Activated CD4-positive, alpha-beta T cell treated with anti-CD3 and anti-CD28 coated beads, Interleukin-2, amount 10 ng/mL, durations not matched to agents 7 days and 5 days (primary cell): ENCODE measurements around the gene ERCC1. TPM values are rescaled to one million over a fixed set of nuclear protein-coding genes. Genes with fewer than 3 reads are reported as not detected.

Source experiments
- CTCF ChIA-PET: fragments of 350-600 bp; sonication (Branson Sonifier 250); formaldehyde crosslinking; loops from one replicate; lab custom pipeline; 2021; ENCODE audit warnings: antibody characterized with exemption; lab: Charles Lee
- POLR2A ChIA-PET: fragments of 350-600 bp; sonication (Branson Sonifier 250); formaldehyde crosslinking; loops from one replicate; lab custom pipeline; 2021; ENCODE audit warnings: antibody characterized with exemption; lab: Charles Lee
- DNase-seq: peaks from one replicate; pipeline ENCODE4 v3.0.0-alpha.2; 2020
- H3K27ac Mint-ChIP-seq: one replicate; pipeline ENCODE4 v1.8.0; 2021; ENCODE audit warnings: mild to moderate bottlenecking, moderate library complexity, mixed read lengths
- H3K27me3 Mint-ChIP-seq: one replicate; pipeline ENCODE4 v1.8.0; 2021; ENCODE audit warnings: mixed read lengths
- H3K36me3 Mint-ChIP-seq: one replicate; pipeline ENCODE4 v1.8.0; 2021; ENCODE audit warnings: low read depth, mixed read lengths
- H3K4me1 Mint-ChIP-seq: one replicate; pipeline ENCODE4 v1.8.0; 2021; ENCODE audit warnings: mixed read lengths
- H3K4me3 Mint-ChIP-seq: one replicate; pipeline ENCODE4 v1.8.0; 2021; ENCODE audit warnings: mild to moderate bottlenecking, moderate library complexity, mixed read lengths
- H3K9me3 Mint-ChIP-seq: one replicate; pipeline ENCODE4 v1.8.0; 2021; ENCODE audit warnings: mixed read lengths
- total RNA-seq, 2 experiments: library from RNA; stranded (reverse); gene quantifications; one replicate each; pipeline ENCODE4 v1.2.3, GENCODE V29; 2021

Gene ERCC1
- total RNA-seq, 2 experiments from 2014 or later = 59.9 to 66.1 TPM

DNA sequence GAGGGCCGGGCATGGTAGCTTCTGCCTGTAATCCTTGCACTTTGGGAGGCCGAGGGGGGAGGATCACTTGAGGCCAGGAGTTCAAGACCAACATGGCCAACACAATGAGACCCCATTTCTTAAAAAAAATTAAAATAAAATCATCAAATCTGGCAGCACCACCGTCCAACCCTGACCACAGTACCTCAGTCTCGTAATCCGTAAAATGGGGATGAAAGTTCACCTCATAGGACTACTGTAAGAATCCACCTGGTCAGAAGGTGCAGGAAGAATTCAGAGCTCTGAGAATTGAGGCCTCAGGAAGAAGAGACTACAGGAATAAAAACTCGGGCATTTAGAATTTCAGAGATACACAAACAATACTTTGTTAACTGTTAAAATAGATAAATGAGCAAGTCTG, 21.9 kb downstream of the ERCC1 start:
- Mint-ChIP-seq H3K4me1 (peaks cover 39% of the 10 kb centered on the region), H3K9me3 (no peaks in the 10 kb centered on the region), H3K4me3 (no peak overlapping the region), H3K27ac (no peak overlapping the region), H3K27me3 (peaks cover 35% of the 10 kb centered on the region), H3K36me3 (peaks cover 7% of the 10 kb centered on the region)
- POLR2A ChIA-PET = no interaction called here
- CTCF ChIA-PET = interaction anchor here (1.0 to 4.5 kb wide), 5 partner anchors 29 to 84 kb away, joined by 4 to 32 read pairs (median 5); no protein-coding TSS in a partner anchor
- no peak for DNase-seq

DNA sequence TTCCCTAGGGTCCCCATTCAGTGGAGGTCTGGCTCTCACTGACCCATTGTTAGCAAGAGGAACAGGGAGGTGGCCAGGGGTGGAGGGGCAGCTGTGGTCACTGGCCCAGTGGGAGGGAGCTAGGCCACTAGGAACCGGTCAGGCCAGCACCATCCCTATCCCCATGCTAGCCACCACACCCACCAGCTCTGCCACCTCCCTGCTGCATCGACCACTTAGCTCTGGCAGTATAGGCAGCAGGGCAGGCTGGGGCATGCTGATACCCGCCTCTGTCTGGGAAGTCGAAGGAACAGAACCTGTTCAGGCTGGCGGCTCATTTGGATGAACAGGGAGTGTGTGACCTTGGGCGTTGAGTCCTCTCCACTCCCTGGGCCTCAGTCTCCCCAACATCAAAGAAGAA, 23.5 kb downstream of the ERCC1 start:
- Mint-ChIP-seq H3K9me3 (no peaks in the 10 kb centered on the region), H3K36me3 (peaks cover 6% of the 10 kb centered on the region), H3K4me1 (peaks cover 34% of the 10 kb centered on the region), H3K27me3 (peaks cover 43% of the 10 kb centered on the region), H3K4me3 (no peak overlapping the region), H3K27ac (no peak overlapping the region)
- ChIA-PET POLR2A (interaction anchor here (0.5 kb wide), 1 partner anchor 307 kb away, joined by 4 read pairs; no protein-coding TSS in a partner anchor), CTCF (interaction anchor here (0.6 to 1.7 kb wide), 6 partner anchors 12 to 897 kb away, joined by 3 to 8 read pairs (median 3); no protein-coding TSS in a partner anchor)
- DNase-seq = no peak

GRCh38 chr19:45395821-45396617, 27.7 kb downstream of the ERCC1 start:
- Mint-ChIP-seq H3K27me3 (peaks cover 25% of the 10 kb centered on the region), H3K4me1 (peaks cover 10% of the 10 kb centered on the region), H3K4me3 (no peak overlapping the region), H3K27ac (no peak overlapping the region), H3K36me3 (peaks cover 6% of the 10 kb centered on the region), H3K9me3 (no peaks in the 10 kb centered on the region)
- ChIA-PET CTCF (interaction anchor here (0.5 to 0.7 kb wide), 2 partner anchors 17 to 1819 kb away, joined by 3 read pairs; no protein-coding TSS in a partner anchor), POLR2A (no interaction called here)
- no peak for DNase-seq

DNA sequence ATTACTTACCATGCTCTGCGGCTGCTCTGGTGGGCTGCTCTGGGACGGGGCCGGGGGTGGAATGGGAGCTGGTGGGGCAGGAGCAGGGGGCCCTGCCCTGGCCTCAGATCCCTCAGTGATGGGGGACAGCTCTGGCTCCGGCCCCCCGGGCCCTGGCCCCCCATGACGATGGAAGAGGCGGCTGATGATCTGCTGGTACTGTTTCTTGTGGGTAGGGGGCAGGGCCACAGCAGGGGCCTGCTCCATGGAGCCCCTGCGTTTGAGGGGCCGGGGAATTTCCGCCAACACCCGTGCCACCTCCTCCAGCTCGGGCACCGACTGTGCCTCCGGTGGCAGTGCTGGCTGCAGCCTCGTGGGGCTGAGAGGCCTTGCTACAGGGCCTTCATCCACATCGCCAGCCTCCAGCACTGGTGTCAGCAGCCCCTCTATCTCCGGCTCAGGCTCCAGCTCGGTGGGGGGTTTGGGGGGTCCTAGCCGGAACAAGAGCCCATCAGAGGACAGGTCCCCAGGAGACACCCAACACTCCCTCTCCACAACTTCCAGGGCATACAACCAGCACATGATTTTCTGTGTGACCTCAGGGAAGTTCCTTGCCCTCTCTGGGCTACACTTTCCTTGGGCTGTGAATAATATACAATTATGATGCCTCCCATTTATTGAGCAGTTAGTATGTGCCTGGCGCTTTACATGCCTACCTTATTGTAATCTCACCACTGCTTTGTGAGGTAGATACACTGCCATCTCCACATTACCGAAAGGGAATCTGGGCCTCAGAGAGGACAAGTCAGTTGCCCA, 31.6 kb downstream of the ERCC1 start:
- H3K36me3 Mint-ChIP-seq = no peaks in the 10 kb centered on the region
- DNase-seq = no peak
- no peak overlapping the region for H3K4me3 Mint-ChIP-seq
- peaks cover 12% of the 10 kb centered on the region for H3K27me3 Mint-ChIP-seq
- H3K4me1 Mint-ChIP-seq = peaks cover 5% of the 10 kb centered on the region
- no peaks in the 10 kb centered on the region for H3K9me3 Mint-ChIP-seq
- ChIA-PET CTCF (no interaction called here), POLR2A (no interaction called here)
- H3K27ac Mint-ChIP-seq = no peak overlapping the region

DNA sequence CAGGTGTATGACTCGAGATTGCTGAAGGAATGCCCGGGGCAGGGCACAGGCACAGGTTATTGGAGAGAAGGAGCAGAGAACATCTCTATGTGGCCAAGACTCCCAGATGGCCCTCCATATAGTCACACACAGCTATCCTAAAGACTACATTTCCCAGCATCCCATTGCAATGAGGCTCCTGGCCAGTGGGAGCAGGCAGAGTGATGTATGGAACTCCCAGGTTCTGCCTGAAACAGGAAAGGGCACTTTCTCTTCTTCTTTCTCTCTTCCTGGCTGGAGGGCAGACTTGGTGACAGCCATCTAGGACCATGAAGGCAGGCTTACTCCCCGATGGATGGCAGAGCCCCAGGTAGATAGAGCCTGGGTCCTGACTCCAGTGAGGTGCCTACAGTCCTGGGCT, 32.4 kb downstream of the ERCC1 start:
- no peak for DNase-seq
- ChIA-PET CTCF (no interaction called here), POLR2A (no interaction called here)

GRCh38 chr19:45385392-45386221, 38.1 kb downstream of the ERCC1 start:
- Mint-ChIP-seq H3K27ac (no peak overlapping the region), H3K27me3 (peaks cover 25% of the 10 kb centered on the region), H3K9me3 (no peaks in the 10 kb centered on the region), H3K4me1 (no peaks in the 10 kb centered on the region), H3K36me3 (no peaks in the 10 kb centered on the region), H3K4me3 (no peak overlapping the region)
- DNase-seq = no peak
- ChIA-PET CTCF (no interaction called here), POLR2A (no interaction called here)

More for the DNA sequence above, 32.4 kb downstream of the ERCC1 start:
- no peak overlapping the region for H3K27ac Mint-ChIP-seq
- H3K9me3 Mint-ChIP-seq = no peaks in the 10 kb centered on the region
- no peaks in the 10 kb centered on the region for H3K36me3 Mint-ChIP-seq
- peaks cover 1% of the 10 kb centered on the region for H3K4me1 Mint-ChIP-seq
- H3K4me3 Mint-ChIP-seq = no peak overlapping the region
- peaks cover 15% of the 10 kb centered on the region for H3K27me3 Mint-ChIP-seq

DNA sequence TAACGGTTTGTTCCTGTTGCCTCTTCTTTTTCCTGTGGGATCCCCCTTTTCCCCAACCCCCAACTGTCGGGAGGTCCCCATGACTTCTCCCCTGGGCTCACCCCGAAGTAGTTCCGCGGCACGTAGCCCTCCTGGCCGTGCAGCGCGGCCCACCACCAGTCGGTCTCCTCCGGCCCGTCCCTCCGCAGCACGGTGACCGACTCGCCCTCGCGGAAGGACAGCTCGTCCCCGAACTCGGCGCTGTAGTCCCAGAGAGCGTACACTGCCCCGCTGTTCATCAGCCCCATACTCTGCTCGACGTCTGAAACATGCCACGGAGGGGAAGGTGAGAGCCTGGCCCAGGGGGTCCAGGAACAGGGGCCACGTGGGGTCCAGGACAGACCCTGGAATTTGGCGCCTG, 41.3 kb downstream of the ERCC1 start:
- Mint-ChIP-seq H3K4me1 (no peaks in the 10 kb centered on the region), H3K27me3 (peaks cover 25% of the 10 kb centered on the region), H3K36me3 (no peaks in the 10 kb centered on the region), H3K9me3 (no peaks in the 10 kb centered on the region), H3K27ac (no peak overlapping the region), H3K4me3 (no peak overlapping the region)
- POLR2A ChIA-PET = no interaction called here
- CTCF ChIA-PET = no interaction called here
- no peak for DNase-seq

DNA sequence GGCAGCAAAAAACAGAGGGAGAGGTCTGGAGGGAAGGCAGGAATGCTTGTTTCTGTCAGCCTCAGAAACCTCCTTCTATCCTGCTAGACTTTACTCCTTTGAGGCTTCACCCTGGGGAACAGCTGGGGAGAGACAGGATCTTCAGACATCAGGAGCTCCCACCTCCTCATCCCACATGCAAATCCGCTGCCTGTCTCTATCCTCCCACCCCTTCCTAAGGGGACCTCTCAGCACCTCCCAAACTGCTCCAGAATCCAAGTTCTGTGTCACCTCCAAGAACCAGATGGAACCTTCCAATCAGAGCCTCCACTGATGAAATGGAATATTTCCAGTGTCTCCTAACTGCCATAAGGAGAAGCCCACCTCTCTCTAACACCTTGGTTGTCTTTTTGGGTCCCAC, 43.6 kb downstream of the ERCC1 start:
- CTCF ChIA-PET = no interaction called here
- Mint-ChIP-seq H3K27ac (no peak overlapping the region), H3K4me1 (peaks cover 2% of the 10 kb centered on the region)

GRCh38 chr19:45376045-45376724, 47.5 kb downstream of the ERCC1 start:
- CTCF ChIA-PET = interaction anchor here (0.6 kb wide), 1 partner anchor 109 kb away, joined by 3 read pairs; no protein-coding TSS in a partner anchor
- H3K4me3 Mint-ChIP-seq = no peak overlapping the region
- H3K9me3 Mint-ChIP-seq = no peaks in the 10 kb centered on the region
- POLR2A ChIA-PET = no interaction called here
- no peak overlapping the region for H3K27ac Mint-ChIP-seq
- no peaks in the 10 kb centered on the region for H3K36me3 Mint-ChIP-seq
- peaks cover 2% of the 10 kb centered on the region for H3K4me1 Mint-ChIP-seq
- H3K27me3 Mint-ChIP-seq = no peaks in the 10 kb centered on the region
- no peak for DNase-seq

More for the DNA sequence above, 43.6 kb downstream of the ERCC1 start:
- no peak overlapping the region for H3K4me3 Mint-ChIP-seq
- no peaks in the 10 kb centered on the region for H3K9me3 Mint-ChIP-seq
- no peaks in the 10 kb centered on the region for H3K36me3 Mint-ChIP-seq
- POLR2A ChIA-PET = no interaction called here
- peaks cover 4% of the 10 kb centered on the region for H3K27me3 Mint-ChIP-seq
- no peak for DNase-seq

DNA sequence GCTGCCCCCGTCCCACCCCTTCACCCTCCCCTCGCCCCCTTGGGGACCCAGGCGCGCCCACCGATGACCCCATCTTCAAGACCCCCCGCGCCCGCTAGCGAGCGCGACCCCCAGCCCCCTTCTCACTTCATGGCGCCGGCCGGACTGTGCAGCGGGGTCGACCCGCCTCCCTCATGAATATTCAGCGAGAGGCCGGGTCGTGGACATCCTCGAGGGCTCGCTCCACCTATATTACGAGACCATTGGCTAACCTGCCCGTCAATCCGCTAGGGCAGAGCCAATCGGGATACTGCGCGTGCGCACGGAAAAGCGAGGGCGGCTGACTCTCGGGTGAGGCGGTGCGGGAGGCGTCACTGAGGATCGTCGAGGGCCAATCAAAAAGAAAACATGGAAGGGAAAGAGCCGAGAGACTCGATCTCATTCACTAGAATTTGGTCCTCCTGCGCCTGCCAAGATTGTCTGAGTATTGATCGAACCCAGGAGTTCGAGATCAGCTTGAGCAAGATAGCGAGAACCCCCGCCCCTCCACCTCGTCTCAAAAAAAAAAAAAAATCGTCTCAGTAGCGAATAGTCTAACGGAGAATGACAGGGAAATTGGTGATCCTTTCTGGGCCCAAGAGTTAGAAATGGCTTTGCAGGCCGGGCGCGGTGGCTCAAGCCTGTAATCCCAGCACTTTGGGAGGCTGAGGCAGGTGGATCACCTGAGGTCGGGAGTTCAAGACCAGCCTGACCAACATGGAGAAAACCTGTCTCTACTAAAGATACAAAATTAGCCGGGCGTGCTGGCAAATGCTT, 53.1 kb downstream of the ERCC1 start, which contains the start of gene ERCC2:
ERCC2 (minus strand) TSS at position 164 of the 795 bp plus-strand sequence; CDS start at position 131, 33 bp downstream.
- Mint-ChIP-seq H3K4me1 (peaks cover 21% of the 10 kb centered on the region), H3K27ac (peak within 1 kb of the TSS; percentile 98), H3K4me3 (peak within 1 kb of the TSS; percentile 82), H3K9me3 (no peaks in the 10 kb centered on the region), H3K36me3 (peaks cover 4% of the 10 kb centered on the region), H3K27me3 (no peaks in the 10 kb centered on the region)
- ChIA-PET POLR2A (no interaction called here), CTCF (interaction anchor here (0.6 to 0.8 kb wide), 2 partner anchors 26 to 115 kb away, joined by 3 read pairs; no protein-coding TSS in a partner anchor)
- DNase-seq = peak; percentile 100

DNA sequence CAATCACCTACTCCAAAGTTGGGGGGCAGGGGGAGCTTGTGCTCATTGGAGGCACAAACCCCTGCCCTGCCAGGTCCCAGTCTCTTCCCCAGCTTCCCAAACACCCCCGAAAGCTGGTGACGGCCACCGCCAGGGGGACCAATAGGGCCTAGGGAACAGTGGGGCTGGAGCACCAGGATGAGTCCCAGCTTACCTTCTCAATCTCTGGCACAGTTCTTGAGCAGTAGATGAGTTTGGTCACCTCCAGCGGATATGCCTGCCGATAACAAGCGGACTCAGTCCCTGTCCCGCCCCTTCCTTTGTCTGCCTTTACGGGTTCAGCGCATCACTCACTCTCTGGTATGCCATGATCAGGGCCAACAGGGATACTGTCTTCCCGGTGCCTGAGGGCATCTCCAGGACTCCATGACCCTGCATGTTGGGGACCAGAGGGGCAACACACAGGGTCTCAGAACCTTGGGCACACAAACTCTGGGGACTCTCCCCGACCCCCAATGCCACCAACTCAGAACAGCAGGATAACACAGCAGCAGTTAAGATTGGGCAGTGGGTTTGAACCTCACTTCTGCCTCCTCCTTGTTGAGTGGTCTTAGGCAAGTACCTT, 54.9 kb downstream of the ERCC1 start:
- no peak for DNase-seq
- H3K27ac Mint-ChIP-seq = no peak overlapping the region
- no peaks in the 10 kb centered on the region for H3K27me3 Mint-ChIP-seq
- POLR2A ChIA-PET = no interaction called here
- H3K4me3 Mint-ChIP-seq = peak overlapping the region; percentile 35
- H3K9me3 Mint-ChIP-seq = no peaks in the 10 kb centered on the region
- H3K4me1 Mint-ChIP-seq = peaks cover 21% of the 10 kb centered on the region
- peaks cover 4% of the 10 kb centered on the region for H3K36me3 Mint-ChIP-seq
- CTCF ChIA-PET = interaction anchor here (0.6 to 0.9 kb wide), 3 partner anchors 27 to 130 kb away, joined by 3 to 4 read pairs (median 4); no protein-coding TSS in a partner anchor
